Activated naive CD4-positive, alpha-beta T cell treated with anti-CD3 and anti-CD28 coated beads, Interleukin-2, amount 50 U/mL, for 16 hours (primary cell): ENCODE data around the gene COL27A1.

Source experiments
- DNase-seq: peaks from one replicate; pipeline ENCODE4 v3.0.0-alpha.2; 2020

COL27A1 gene

GRCh38 chr9:114207845-114208244 lies 52.5 kb downstream of the COL27A1 start:
- no peak for DNase-seq

- no peak for DNase-seq
Observed at GRCh38 chr9:114209151-114209550, 53.8 kb downstream of the COL27A1 start.

GRCh38 chr9:114210136-114210535 lies 54.8 kb downstream of the COL27A1 start:
- no peak for DNase-seq

GRCh38 chr9:114210691-114211276 lies 55.4 kb downstream of the COL27A1 start:
- DNase-seq: no peak

GRCh38 chr9:114212826-114213225 lies 57.5 kb downstream of the COL27A1 start:
- DNase-seq: no peak

GRCh38 chr9:114213566-114213965 lies 58.2 kb downstream of the COL27A1 start:
- no peak for DNase-seq

- DNase-seq: no peak
Observed at GRCh38 chr9:114214181-114214580, 58.8 kb downstream of the COL27A1 start.

GRCh38 chr9:114214686-114215414 lies 59.5 kb downstream of the COL27A1 start:
- DNase-seq: no peak

GRCh38 chr9:114216081-114216480 lies 60.7 kb downstream of the COL27A1 start:
- DNase-seq: no peak

- no peak for DNase-seq
Observed at GRCh38 chr9:114216976-114217375, 61.6 kb downstream of the COL27A1 start.

GRCh38 chr9:114218264-114219120 lies 63.2 kb downstream of the COL27A1 start:
- no peak for DNase-seq

GRCh38 chr9:114220061-114220541 lies 64.8 kb downstream of the COL27A1 start:
- no peak for DNase-seq

- no peak for DNase-seq
Observed at GRCh38 chr9:114221706-114222465, 66.5 kb downstream of the COL27A1 start.

- DNase-seq: no peak
Observed at GRCh38 chr9:114223564-114224246, 68.4 kb downstream of the COL27A1 start.

- DNase-seq: no peak
Observed at GRCh38 chr9:114224247-114224610, 68.9 kb downstream of the COL27A1 start.

GRCh38 chr9:114225561-114226212 lies 70.3 kb downstream of the COL27A1 start:
- DNase-seq: no peak

- no peak for DNase-seq
Observed at GRCh38 chr9:114226246-114227055, 71.1 kb downstream of the COL27A1 start.

- DNase-seq: no peak
Observed at GRCh38 chr9:114227288-114228015, 72.1 kb downstream of the COL27A1 start.

- DNase-seq: no peak
Observed at GRCh38 chr9:114228016-114228808, 72.9 kb downstream of the COL27A1 start.
